ENCODE measurements around the gene LRRC4C. TPM values are rescaled to one million over a fixed set of nuclear protein-coding genes. Genes with fewer than 3 reads are reported as not detected.

Gene LRRC4C
- total RNA-seq, 4 donors from 2014 or later: 1.5 to 2.8 (median 1.7) TPM

GRCh38 chr11:40360206-40360798, 1099.2 kb downstream of the LRRC4C start:
- WGBS, 2 donors (ENCODE audit: low coverage in 1 of 2): 69% methylated on average over 5 of the region's 5 CpGs; no CpG with 5 or more reads in 1 of the 2 donors
- no peak overlapping the region for H3K4me3 ChIP-seq
- no peak for ATAC-seq
- H3K36me3 ChIP-seq: no peaks in the 10 kb centered on the region
- no peak for TF ChIP-seq POLR2AphosphoS5 (IDR thresholded peaks at IDR 0.05)
- TF ChIP-seq CTCF (IDR thresholded peaks at IDR 0.05): no peak
- no peak for TF ChIP-seq POLR2A (IDR thresholded peaks at IDR 0.05)
- no peak for TF ChIP-seq EP300 (IDR thresholded peaks at IDR 0.05)
- H3K27ac ChIP-seq: no peak overlapping the region
- H3K9me3 ChIP-seq: peaks cover 0 to 13% (median 0%) of the 10 kb centered on the region in 3 donors
- H3K27me3 ChIP-seq: no peaks in the 10 kb centered on the region
- no peaks in the 10 kb centered on the region for H3K4me1 ChIP-seq

GRCh38 chr11:40354121-40354520, 1105.3 kb downstream of the LRRC4C start:
- Histone ChIP-seq H3K36me3 (no peaks in the 10 kb centered on the region), H3K27me3 (no peaks in the 10 kb centered on the region), H3K4me1 (no peaks in the 10 kb centered on the region), H3K9me3 (no peaks in the 10 kb centered on the region), H3K4me3 (no peak overlapping the region), H3K27ac (no peak overlapping the region)
- TF ChIP-seq CTCF (IDR thresholded peaks at IDR 0.05) (no peak), POLR2A (IDR thresholded peaks at IDR 0.05) (no peak)
- WGBS, 2 donors (ENCODE audit: low coverage in 1 of 2): 100% methylated on average over 1 of the region's 4 CpGs; no CpG with 5 or more reads in 1 of the 2 donors
- no peak for ATAC-seq

GRCh38 chr11:40340911-40341310, 1118.5 kb downstream of the LRRC4C start:
- no peaks in the 10 kb centered on the region for H3K27me3 ChIP-seq
- H3K4me1 ChIP-seq: no peaks in the 10 kb centered on the region
- peaks cover 0 to 12% (median 0%) of the 10 kb centered on the region in 3 donors for H3K9me3 ChIP-seq
- TF ChIP-seq POLR2A (IDR thresholded peaks at IDR 0.05) (no peak), POLR2AphosphoS5 (IDR thresholded peaks at IDR 0.05) (no peak), CTCF (IDR thresholded peaks at IDR 0.05) (no peak), EP300 (IDR thresholded peaks at IDR 0.05) (no peak)
- no peaks in the 10 kb centered on the region for H3K36me3 ChIP-seq
- H3K27ac ChIP-seq: no peak overlapping the region
- WGBS, 2 donors (ENCODE audit: low coverage in 1 of 2): 29 to 40% methylated on average over 3 of the region's 3 CpGs
- ATAC-seq: no peak
- no peak overlapping the region for H3K4me3 ChIP-seq

- no peaks in the 10 kb centered on the region for H3K36me3 ChIP-seq
- H3K27ac ChIP-seq: no peak overlapping the region
- ATAC-seq: no peak
- H3K4me1 ChIP-seq: no peaks in the 10 kb centered on the region
- 49 to 54% methylated on average over 6 of the region's 6 CpGs for WGBS, 2 donors (ENCODE audit: low coverage in 1 of 2)
- H3K27me3 ChIP-seq: no peaks in the 10 kb centered on the region
- no peak overlapping the region for H3K4me3 ChIP-seq
- TF ChIP-seq EP300 (IDR thresholded peaks at IDR 0.05): no peak
- no peak for TF ChIP-seq POLR2A (IDR thresholded peaks at IDR 0.05)
- no peak for TF ChIP-seq CTCF (IDR thresholded peaks at IDR 0.05)
- TF ChIP-seq POLR2AphosphoS5 (IDR thresholded peaks at IDR 0.05): no peak
- peaks cover 0 to 2% (median 0%) of the 10 kb centered on the region in 3 donors for H3K9me3 ChIP-seq
Observed at GRCh38 chr11:40338739-40339138, 1120.7 kb downstream of the LRRC4C start.

GRCh38 chr11:40338062-40338461, 1121.4 kb downstream of the LRRC4C start:
- no peaks in the 10 kb centered on the region for H3K9me3 ChIP-seq
- no peaks in the 10 kb centered on the region for H3K36me3 ChIP-seq
- TF ChIP-seq CTCF (IDR thresholded peaks at IDR 0.05): no peak
- H3K27ac ChIP-seq: no peak overlapping the region
- no peak overlapping the region for H3K4me3 ChIP-seq
- H3K27me3 ChIP-seq: no peaks in the 10 kb centered on the region
- no peak for ATAC-seq
- 81 to 93% methylated on average over 3 of the region's 3 CpGs for WGBS, 2 donors (ENCODE audit: low coverage in 1 of 2)
- no peaks in the 10 kb centered on the region for H3K4me1 ChIP-seq

All from gastroesophageal sphincter (tissue), 4 donors.